Measurements from ENCODE around the gene GPR158.

DNA sequence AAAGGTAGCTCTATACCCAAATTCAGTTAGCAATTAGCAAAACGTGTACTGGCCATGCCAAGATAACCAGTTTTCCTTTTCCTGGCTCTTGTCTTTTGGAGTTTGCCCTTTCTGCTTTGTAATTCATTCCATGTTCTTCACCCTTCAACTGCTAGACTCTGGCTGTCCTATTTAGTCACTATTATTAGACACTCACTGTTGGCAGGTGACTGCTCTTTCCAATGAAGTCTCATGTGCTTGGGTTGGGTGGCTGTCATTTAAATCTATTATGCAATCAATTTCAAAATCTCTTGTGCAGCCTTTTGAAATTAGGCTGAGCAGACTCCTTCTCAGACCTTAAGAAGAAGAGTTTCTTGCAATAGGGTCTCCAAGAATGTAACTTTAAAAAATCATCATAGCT is 266.5 kb downstream of the GPR158 start:
- TF ChIP-seq, protein P1, sequence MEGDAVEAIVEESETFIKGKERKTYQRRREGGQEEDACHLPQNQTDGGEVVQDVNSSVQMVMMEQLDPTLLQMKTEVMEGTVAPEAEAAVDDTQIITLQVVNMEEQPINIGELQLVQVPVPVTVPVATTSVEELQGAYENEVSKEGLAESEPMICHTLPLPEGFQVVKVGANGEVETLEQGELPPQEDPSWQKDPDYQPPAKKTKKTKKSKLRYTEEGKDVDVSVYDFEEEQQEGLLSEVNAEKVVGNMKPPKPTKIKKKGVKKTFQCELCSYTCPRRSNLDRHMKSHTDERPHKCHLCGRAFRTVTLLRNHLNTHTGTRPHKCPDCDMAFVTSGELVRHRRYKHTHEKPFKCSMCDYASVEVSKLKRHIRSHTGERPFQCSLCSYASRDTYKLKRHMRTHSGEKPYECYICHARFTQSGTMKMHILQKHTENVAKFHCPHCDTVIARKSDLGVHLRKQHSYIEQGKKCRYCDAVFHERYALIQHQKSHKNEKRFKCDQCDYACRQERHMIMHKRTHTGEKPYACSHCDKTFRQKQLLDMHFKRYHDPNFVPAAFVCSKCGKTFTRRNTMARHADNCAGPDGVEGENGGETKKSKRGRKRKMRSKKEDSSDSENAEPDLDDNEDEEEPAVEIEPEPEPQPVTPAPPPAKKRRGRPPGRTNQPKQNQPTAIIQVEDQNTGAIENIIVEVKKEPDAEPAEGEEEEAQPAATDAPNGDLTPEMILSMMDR (conservative IDR thresholded peaks at IDR 0.05; ENCODE audit: low read length), result no peak
- no peak for TF ChIP-seq EZH2phosphoT487 (IDR thresholded peaks at IDR 0.05; ENCODE audit: borderline replicate concordance, low read depth, low read length)

Data from OCI-LY7 (cell line).